T-helper 2 cell treated with Interferon-gamma antibody and Interleukin-4, amounts not matched to agents 5 μg/mL and 100 μg/mL, for 36 hours (primary cell): ENCODE data around the gene MINDY1.

Source experiments
- DNase-seq: peaks from one replicate; pipeline ENCODE4 v3.0.0; 2021; ENCODE audit warnings: low spot score
- H3K27ac Mint-ChIP-seq: one replicate; pipeline ENCODE4 v1.8.0; 2021; ENCODE audit warnings: mild to moderate bottlenecking, mixed read lengths
- H3K27me3 Mint-ChIP-seq: one replicate; pipeline ENCODE4 v1.8.0; 2021; ENCODE audit warnings: low read depth, mixed read lengths
- H3K36me3 Mint-ChIP-seq: one replicate; pipeline ENCODE4 v1.8.0; 2021; ENCODE audit warnings: low read depth, mixed read lengths
- H3K4me1 Mint-ChIP-seq: one replicate; pipeline ENCODE4 v1.8.0; 2021; ENCODE audit warnings: low read depth, mixed read lengths
- H3K4me3 Mint-ChIP-seq: one replicate; pipeline ENCODE4 v1.8.0; 2022; ENCODE audit warnings: mild to moderate bottlenecking, moderate library complexity, mixed read lengths
- H3K9me3 Mint-ChIP-seq: one replicate; pipeline ENCODE4 v1.8.0; 2021; ENCODE audit warnings: mixed read lengths

MINDY1 gene

DNA sequence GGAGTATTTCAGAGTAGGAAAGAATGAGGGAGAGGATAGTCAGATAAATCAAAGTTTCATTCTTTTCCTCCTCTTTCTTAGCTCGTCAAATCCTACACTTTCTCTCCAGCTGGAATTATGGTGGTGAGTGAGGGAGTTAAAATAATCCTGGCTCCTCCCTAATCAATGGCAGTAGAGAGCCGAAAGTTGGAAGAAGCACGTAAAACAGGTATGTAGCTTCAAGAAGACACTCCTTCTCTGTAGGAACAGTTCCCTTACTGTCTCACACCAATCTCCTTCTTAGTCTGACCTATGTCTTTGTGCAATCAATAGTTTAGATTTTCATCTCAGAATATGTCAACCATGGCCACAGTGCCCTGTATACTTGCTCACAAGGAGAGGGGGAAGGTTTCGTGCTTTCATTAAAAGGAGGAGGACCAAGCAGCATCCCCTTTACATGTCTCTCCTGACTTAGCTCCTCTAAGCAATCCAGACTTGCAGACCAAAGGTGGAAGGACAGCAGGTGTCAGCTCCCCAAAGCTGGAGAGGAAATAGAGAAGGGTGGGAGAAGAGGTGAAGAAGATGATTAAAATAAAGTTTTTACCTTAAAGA, 878 bp downstream of the MINDY1 start:
- no peak for DNase-seq
- H3K9me3 Mint-ChIP-seq = no peaks in the 10 kb centered on the region
- H3K36me3 Mint-ChIP-seq = peaks cover 17% of the 10 kb centered on the region
- H3K27ac Mint-ChIP-seq = peak overlapping the region; percentile 92
- H3K4me3 Mint-ChIP-seq = peak overlapping the region; percentile 98
- H3K4me1 Mint-ChIP-seq = peaks cover 69% of the 10 kb centered on the region
- no peaks in the 10 kb centered on the region for H3K27me3 Mint-ChIP-seq

GRCh38 chr1:151003180-151003579, 3.5 kb downstream of the MINDY1 start:
- Mint-ChIP-seq H3K27ac (peak overlapping the region; percentile 80), H3K4me1 (peaks cover 62% of the 10 kb centered on the region), H3K36me3 (peaks cover 19% of the 10 kb centered on the region), H3K27me3 (no peaks in the 10 kb centered on the region), H3K4me3 (peak overlapping the region; percentile 76), H3K9me3 (no peaks in the 10 kb centered on the region)
- no peak for DNase-seq

DNA sequence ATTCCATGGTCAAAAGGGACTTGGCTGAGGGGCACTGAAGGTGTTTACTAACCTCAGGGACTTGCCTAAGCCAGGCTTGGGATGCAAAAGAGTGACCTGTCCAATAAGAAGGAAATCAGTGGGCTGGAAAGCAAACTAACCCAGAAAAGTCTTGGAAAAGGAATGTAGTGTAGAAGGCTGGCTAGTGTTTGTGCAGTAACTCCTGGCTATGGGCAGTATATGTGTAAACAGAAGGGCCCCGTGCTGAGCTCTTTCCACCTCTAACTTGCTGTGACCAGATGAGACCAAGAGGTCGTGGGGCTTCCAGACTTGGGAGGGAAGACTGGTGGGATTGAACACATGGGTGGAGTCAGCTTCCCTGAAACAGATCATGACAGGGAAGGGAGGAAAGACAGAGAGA, 4.1 kb downstream of the MINDY1 start:
- Mint-ChIP-seq H3K9me3 (no peaks in the 10 kb centered on the region), H3K4me3 (peak overlapping the region; percentile 76), H3K36me3 (peaks cover 19% of the 10 kb centered on the region), H3K4me1 (peaks cover 57% of the 10 kb centered on the region), H3K27ac (peak overlapping the region; percentile 80), H3K27me3 (no peaks in the 10 kb centered on the region)
- no peak for DNase-seq

- no peak for DNase-seq
- H3K4me3 Mint-ChIP-seq = no peak overlapping the region
- no peaks in the 10 kb centered on the region for H3K9me3 Mint-ChIP-seq
- H3K36me3 Mint-ChIP-seq = peaks cover 22% of the 10 kb centered on the region
- peaks cover 52% of the 10 kb centered on the region for H3K4me1 Mint-ChIP-seq
- H3K27me3 Mint-ChIP-seq = no peaks in the 10 kb centered on the region
- no peak overlapping the region for H3K27ac Mint-ChIP-seq
These were observed 4.7 kb downstream of the MINDY1 start for GRCh38 chr1:151002051-151002450.

DNA sequence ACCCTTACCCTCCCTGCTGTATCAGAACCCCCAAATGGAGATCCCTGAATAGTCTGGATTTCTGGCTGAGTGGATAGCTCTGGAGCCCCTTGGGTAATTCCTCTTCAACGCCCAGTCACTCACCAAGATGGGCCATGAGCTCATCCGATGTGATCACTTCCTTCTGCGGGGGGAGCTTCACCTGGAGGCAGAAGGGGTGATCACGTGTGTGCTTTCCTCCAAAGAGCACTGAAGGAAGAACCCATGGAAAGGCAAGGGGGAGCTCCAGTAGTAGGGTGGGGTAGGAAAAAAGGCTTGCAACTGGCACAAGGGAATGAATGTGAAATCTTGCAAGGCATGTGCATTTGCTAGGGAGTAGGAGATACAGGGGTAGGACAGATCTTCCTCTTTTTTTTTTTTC, 5.1 kb downstream of the MINDY1 start:
- H3K27ac Mint-ChIP-seq = no peak overlapping the region
- no peak for DNase-seq
- peaks cover 22% of the 10 kb centered on the region for H3K36me3 Mint-ChIP-seq
- H3K9me3 Mint-ChIP-seq = no peaks in the 10 kb centered on the region
- no peaks in the 10 kb centered on the region for H3K27me3 Mint-ChIP-seq
- H3K4me1 Mint-ChIP-seq = peaks cover 47% of the 10 kb centered on the region
- peak overlapping the region; percentile 34 for H3K4me3 Mint-ChIP-seq

DNA sequence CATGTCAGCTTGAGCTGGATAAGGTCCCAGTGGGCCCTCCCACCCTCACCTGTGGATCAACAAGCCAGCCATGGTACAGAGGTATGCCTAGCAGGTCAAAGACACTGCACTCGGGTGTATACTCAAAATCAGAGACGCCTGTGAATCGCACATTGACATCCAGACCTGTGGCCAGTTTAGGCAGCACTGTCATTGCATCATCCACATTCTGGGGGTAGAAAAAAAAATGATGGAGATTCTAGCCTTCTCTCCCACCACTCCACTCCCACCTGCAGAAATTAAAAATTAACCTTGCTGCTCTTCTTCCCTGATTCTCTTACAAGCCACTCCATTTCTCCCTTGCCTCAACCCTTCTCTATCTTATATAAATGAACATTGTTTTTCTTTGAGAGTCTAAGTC, 6.3 kb downstream of the MINDY1 start:
- Mint-ChIP-seq H3K4me3 (no peak overlapping the region), H3K27me3 (no peaks in the 10 kb centered on the region), H3K9me3 (no peaks in the 10 kb centered on the region), H3K27ac (no peak overlapping the region), H3K36me3 (peaks cover 26% of the 10 kb centered on the region), H3K4me1 (peaks cover 40% of the 10 kb centered on the region)
- DNase-seq = no peak

DNA sequence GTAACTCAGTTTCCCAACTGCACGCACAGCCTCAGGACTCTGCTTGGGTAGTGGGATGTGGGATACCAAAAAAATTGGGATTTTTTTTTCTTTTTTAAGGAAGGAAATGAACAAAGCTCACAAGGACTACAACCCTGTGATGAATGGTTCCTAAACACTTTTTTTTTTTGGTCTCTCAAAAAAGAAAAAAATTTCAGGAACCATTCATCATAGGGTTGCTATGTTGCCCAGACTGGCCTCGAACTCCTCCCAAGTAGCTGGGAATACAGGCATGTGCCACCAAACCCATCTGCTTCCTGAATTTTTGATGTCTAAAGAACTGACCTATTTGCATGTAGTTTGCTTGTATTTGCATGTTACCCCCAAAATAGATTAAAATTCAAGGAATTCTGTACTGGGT, 6.8 kb downstream of the MINDY1 start:
- Mint-ChIP-seq H3K4me1 (peaks cover 38% of the 10 kb centered on the region), H3K36me3 (peaks cover 26% of the 10 kb centered on the region), H3K27ac (no peak overlapping the region), H3K9me3 (no peaks in the 10 kb centered on the region), H3K4me3 (no peak overlapping the region), H3K27me3 (no peaks in the 10 kb centered on the region)
- DNase-seq = no peak

DNA sequence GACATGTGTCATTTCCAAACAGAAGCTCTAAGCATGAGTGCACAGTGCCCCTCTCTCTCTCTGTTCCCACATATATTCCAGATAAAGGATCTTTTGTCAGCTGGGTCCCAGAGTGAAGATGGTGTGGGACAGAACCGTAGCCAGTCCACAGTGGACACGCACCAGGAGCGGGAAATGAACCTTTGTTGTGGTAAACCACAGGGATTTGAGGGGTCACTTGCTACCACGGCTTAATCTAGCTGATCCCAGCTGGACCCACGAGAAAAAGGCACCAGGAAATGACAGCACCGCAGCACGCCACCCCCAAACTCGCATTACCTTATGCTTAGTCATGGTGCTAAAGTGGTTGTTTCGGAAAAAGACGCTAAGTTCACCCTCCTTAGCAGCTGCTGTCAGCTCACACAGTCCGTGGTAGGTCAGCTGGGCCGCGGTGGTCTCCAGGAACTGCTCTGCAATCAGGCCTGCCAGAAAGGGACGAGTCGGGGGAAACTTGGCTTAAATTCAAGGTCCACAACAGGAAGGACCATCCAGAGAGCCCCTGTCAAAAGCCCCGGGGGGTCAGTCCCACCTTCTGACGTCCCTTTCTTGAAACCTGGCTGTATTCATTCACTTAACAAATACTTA, 7.5 kb downstream of the MINDY1 start:
- H3K27ac Mint-ChIP-seq = no peak overlapping the region
- no peak for DNase-seq
- H3K4me3 Mint-ChIP-seq = no peak overlapping the region
- no peaks in the 10 kb centered on the region for H3K9me3 Mint-ChIP-seq
- H3K4me1 Mint-ChIP-seq = peaks cover 32% of the 10 kb centered on the region
- no peaks in the 10 kb centered on the region for H3K27me3 Mint-ChIP-seq
- H3K36me3 Mint-ChIP-seq = peaks cover 26% of the 10 kb centered on the region

DNA sequence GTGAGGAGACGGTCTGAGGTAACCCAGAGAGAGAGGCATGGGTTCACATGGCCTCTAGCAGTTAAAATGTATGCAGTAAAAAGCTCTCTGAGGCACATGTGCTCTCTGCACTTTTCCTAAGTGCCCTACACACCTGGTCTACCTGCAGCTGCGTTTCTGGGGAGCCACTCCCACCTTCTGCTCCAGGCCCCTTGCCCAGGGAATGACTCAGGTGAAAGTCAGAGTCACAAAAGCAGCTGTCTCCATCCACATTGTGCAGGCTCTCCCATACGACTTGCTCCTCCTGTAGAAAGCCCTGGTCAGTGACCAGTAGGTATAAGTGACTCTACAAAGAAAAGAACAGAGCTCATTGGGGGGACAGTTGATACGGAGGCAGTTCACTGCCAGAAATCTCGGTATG, 8.8 kb downstream of the MINDY1 start:
- no peak for DNase-seq
- H3K36me3 Mint-ChIP-seq = peaks cover 25% of the 10 kb centered on the region
- peaks cover 25% of the 10 kb centered on the region for H3K4me1 Mint-ChIP-seq
- no peaks in the 10 kb centered on the region for H3K9me3 Mint-ChIP-seq
- H3K27me3 Mint-ChIP-seq = no peaks in the 10 kb centered on the region
- H3K27ac Mint-ChIP-seq = no peak overlapping the region
- no peak overlapping the region for H3K4me3 Mint-ChIP-seq

- Mint-ChIP-seq H3K9me3 (no peaks in the 10 kb centered on the region), H3K27me3 (no peaks in the 10 kb centered on the region), H3K4me3 (no peak overlapping the region), H3K36me3 (peaks cover 20% of the 10 kb centered on the region), H3K27ac (no peak overlapping the region), H3K4me1 (peaks cover 19% of the 10 kb centered on the region)
- DNase-seq = no peak
These were observed 9.4 kb downstream of the MINDY1 start for GRCh38 chr1:150997126-150997872.

- peaks cover 8% of the 10 kb centered on the region for H3K4me1 Mint-ChIP-seq
- peaks cover 11% of the 10 kb centered on the region for H3K36me3 Mint-ChIP-seq
- H3K4me3 Mint-ChIP-seq = no peak overlapping the region
- peak overlapping the region; percentile 26 for H3K27ac Mint-ChIP-seq
- H3K27me3 Mint-ChIP-seq = no peaks in the 10 kb centered on the region
- no peak for DNase-seq
- H3K9me3 Mint-ChIP-seq = no peaks in the 10 kb centered on the region
These were observed 10.8 kb downstream of the MINDY1 start for GRCh38 chr1:150995896-150996295.

- no peak for DNase-seq
- no peak overlapping the region for H3K27ac Mint-ChIP-seq
These were observed 11.2 kb downstream of the MINDY1 start for GRCh38 chr1:150995460-150995859.

DNA sequence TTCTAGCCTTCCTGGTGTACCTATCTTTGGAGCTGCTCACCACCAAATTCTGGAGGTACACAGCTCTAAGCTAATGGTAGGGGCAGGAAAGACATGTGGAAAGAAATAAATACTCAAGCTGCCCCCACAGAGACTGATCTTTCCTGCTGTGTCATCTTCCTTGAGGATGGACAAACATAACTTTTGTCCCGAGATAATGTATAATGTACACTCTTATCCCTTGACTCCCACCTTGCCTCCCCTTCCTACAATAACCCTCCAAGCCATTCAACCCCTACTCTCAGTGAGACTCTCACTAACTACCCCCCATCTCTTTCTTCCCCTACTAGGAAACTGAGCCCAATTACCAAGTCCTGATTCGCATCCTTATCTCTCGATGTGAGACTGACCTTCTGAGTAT, 12.5 kb downstream of the MINDY1 start:
- Mint-ChIP-seq H3K36me3 (peaks cover 6% of the 10 kb centered on the region), H3K4me1 (peaks cover 4% of the 10 kb centered on the region), H3K27ac (no peak overlapping the region), H3K27me3 (no peaks in the 10 kb centered on the region), H3K9me3 (no peaks in the 10 kb centered on the region), H3K4me3 (no peak overlapping the region)
- DNase-seq = no peak

More at GRCh38 chr1:150995460-150995859, 11.2 kb downstream of the MINDY1 start:
- Mint-ChIP-seq H3K4me3 (no peak overlapping the region), H3K4me1 (peaks cover 6% of the 10 kb centered on the region), H3K36me3 (peaks cover 9% of the 10 kb centered on the region), H3K27me3 (no peaks in the 10 kb centered on the region), H3K9me3 (no peaks in the 10 kb centered on the region)

DNA sequence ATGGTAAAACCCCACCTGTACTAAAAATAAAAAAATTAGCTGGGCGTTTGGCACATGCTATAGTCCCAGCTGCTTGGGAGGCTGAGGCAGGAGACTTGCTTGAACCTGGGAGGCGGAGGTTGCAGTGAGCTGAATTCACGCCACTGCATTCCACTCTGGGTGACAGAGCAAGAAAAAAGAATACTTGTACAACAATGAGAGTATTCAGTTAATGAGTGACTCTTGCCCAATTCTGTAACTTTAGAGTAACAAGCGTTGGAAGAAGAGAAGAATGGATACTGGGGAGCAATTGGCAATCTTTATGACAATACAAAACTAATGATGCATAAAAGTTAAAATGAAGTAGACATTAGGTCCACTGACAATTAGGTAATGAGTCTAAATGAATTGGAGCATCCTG, 14.1 kb downstream of the MINDY1 start:
- no peak overlapping the region for H3K4me3 Mint-ChIP-seq
- H3K9me3 Mint-ChIP-seq = no peaks in the 10 kb centered on the region
- H3K36me3 Mint-ChIP-seq = peaks cover 6% of the 10 kb centered on the region
- no peaks in the 10 kb centered on the region for H3K27me3 Mint-ChIP-seq
- H3K4me1 Mint-ChIP-seq = peaks cover 4% of the 10 kb centered on the region
- no peak for DNase-seq
- peak overlapping the region; percentile 26 for H3K27ac Mint-ChIP-seq
